ENCODE measurements around the gene SPATA18.

Gene SPATA18

GRCh38 chr4:52142816-52143215 lies 91.7 kb downstream of the SPATA18 start:
- no peak for TF ChIP-seq EGR1 (IDR thresholded peaks at IDR 0.05)
- no peak for TF ChIP-seq ZBTB7A (IDR thresholded peaks at IDR 0.05; ENCODE audit: low read depth)
- no peak for TF ChIP-seq FOXM1 (IDR thresholded peaks at IDR 0.05; ENCODE audit: borderline replicate concordance, low read depth)
- TF ChIP-seq MAX (IDR thresholded peaks at IDR 0.05), result no peak
- no peak for TF ChIP-seq RAD21 (IDR thresholded peaks at IDR 0.05; ENCODE audit: low read depth)
- TF ChIP-seq REST (IDR thresholded peaks at IDR 0.05; ENCODE audit: low read depth), result no peak
- TF ChIP-seq CREB1 (IDR thresholded peaks at IDR 0.05; ENCODE audit: low read depth), result no peak
- TF ChIP-seq EP300 (IDR thresholded peaks at IDR 0.05; ENCODE audit: borderline replicate concordance), result no peak
- no peak for TF ChIP-seq NFIC (IDR thresholded peaks at IDR 0.05)
- no peak for TF ChIP-seq YY1 (IDR thresholded peaks at IDR 0.05; ENCODE audit: low read depth)

DNA sequence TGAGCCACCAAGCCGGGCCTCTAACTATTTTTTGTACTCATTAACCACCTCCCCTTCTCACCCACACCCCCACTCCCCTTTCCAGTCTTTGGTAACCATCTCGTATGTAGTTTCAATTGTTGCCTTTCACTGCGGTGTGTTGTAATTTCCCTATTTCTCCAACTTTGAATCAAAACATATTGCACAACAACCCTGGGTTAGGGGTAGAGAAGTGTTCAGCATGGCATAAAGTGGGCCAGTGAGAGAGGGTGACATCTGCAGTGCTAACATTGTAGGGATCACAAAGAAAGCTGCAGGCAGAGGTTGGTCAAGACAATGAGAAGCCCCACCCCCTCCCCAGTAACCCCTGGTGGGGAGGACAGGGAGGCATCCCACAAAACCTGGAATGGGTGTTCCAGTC lies 92.7 kb downstream of the SPATA18 start:
- no peak for TF ChIP-seq REST (IDR thresholded peaks at IDR 0.05; ENCODE audit: low read depth)
- TF ChIP-seq CREB1 (IDR thresholded peaks at IDR 0.05; ENCODE audit: low read depth), result no peak
- TF ChIP-seq CEBPB (IDR thresholded peaks at IDR 0.05), result no peak
- no peak for TF ChIP-seq YY1 (IDR thresholded peaks at IDR 0.05; ENCODE audit: low read depth)
- TF ChIP-seq USF1 (IDR thresholded peaks at IDR 0.05), result no peak
- TF ChIP-seq ZBTB7A (IDR thresholded peaks at IDR 0.05; ENCODE audit: low read depth), result no peak
- no peak for TF ChIP-seq MAX (IDR thresholded peaks at IDR 0.05)
- TF ChIP-seq EP300 (IDR thresholded peaks at IDR 0.05; ENCODE audit: borderline replicate concordance), result no peak
- TF ChIP-seq TEAD4 (IDR thresholded peaks at IDR 0.05), result no peak
- TF ChIP-seq TAF1 (IDR thresholded peaks at IDR 0.05; ENCODE audit: low read depth), result no peak
- no peak for TF ChIP-seq RAD21 (IDR thresholded peaks at IDR 0.05; ENCODE audit: low read depth)
- TF ChIP-seq EGR1 (IDR thresholded peaks at IDR 0.05), result no peak
- no peak for TF ChIP-seq NFIC (IDR thresholded peaks at IDR 0.05)
- TF ChIP-seq FOXM1 (IDR thresholded peaks at IDR 0.05; ENCODE audit: borderline replicate concordance, low read depth), result no peak
- TF ChIP-seq TCF12 (IDR thresholded peaks at IDR 0.05; ENCODE audit: low read depth), result no peak

- no peak for TF ChIP-seq CREB1 (IDR thresholded peaks at IDR 0.05; ENCODE audit: low read depth)
Observed at GRCh38 chr4:52144372-52144771, 93.3 kb downstream of the SPATA18 start.
